ENCODE results near the gene EIF2B4. TPM values are rescaled to one million over a fixed set of nuclear protein-coding genes. Genes with fewer than 3 reads are reported as not detected.
"Not testable (repeated sequence)": the region's sequence is repeated elsewhere in the genome, so short reads cannot be mapped to it uniquely, and the experiment has no call there.

EIF2B4 gene
- total RNA-seq, 2 donors from 2014 or later = 34.2 to 51.1 TPM

GRCh38 chr2:27320958-27321543 lies 49.1 kb downstream of the EIF2B4 start:
- ATAC-seq (peak in 1 of 2 donors; percentile 39), DNase-seq (ENCODE audit: low spot score in 2 of 2) (peak in 1 of 2 donors; percentile 59)
- Mint-ChIP-seq H3K9me3 (no peaks in the 10 kb centered on the region), H3K27ac (peak overlapping the region in 1 of 2 donors; percentile 98), H3K36me3 (peaks cover 6 to 7% of the 10 kb centered on the region in 2 donors)

GRCh38 chr2:27319839-27320238 lies 50.3 kb downstream of the EIF2B4 start:
- not testable (repeated sequence) for H3K27ac Mint-ChIP-seq; DNase-seq (ENCODE audit: low spot score in 2 of 2); H3K36me3 Mint-ChIP-seq; H3K9me3 Mint-ChIP-seq; ATAC-seq

GRCh38 chr2:27316655-27317412 lies 53.3 kb downstream of the EIF2B4 start:
- no peak overlapping the region for H3K27ac Mint-ChIP-seq
- H3K36me3 Mint-ChIP-seq = no peaks in the 10 kb centered on the region
- DNase-seq (ENCODE audit: low spot score in 2 of 2) (no peak), ATAC-seq (no peak)
- no peaks in the 10 kb centered on the region for H3K9me3 Mint-ChIP-seq

GRCh38 chr2:27315122-27315521 lies 55.0 kb downstream of the EIF2B4 start:
- ATAC-seq = no peak
- no peaks in the 10 kb centered on the region for H3K9me3 Mint-ChIP-seq
- H3K36me3 Mint-ChIP-seq = no peaks in the 10 kb centered on the region
- no peak for DNase-seq (ENCODE audit: low spot score in 2 of 2)
- H3K27ac Mint-ChIP-seq = no peak overlapping the region

GRCh38 chr2:27314709-27315108 lies 55.4 kb downstream of the EIF2B4 start:
- H3K27ac Mint-ChIP-seq = no peak overlapping the region
- ATAC-seq = no peak
- H3K9me3 Mint-ChIP-seq = no peaks in the 10 kb centered on the region
- no peak for DNase-seq (ENCODE audit: low spot score in 2 of 2)
- peaks cover 2 to 4% of the 10 kb centered on the region in 2 donors for H3K36me3 Mint-ChIP-seq

Other genes starting within 250 kb of the EIF2B4 start
- under 1 TPM; 0.43 to 0.56 TPM for gene ABHD1, start 246.5 kb downstream of the EIF2B4 start, total RNA-seq
- 10 to 100 TPM; 49.8 to 52.9 TPM for gene PREB, start 235.7 kb downstream of the EIF2B4 start, total RNA-seq
- gene PRR30, start 230.9 kb downstream of the EIF2B4 start, total RNA-seq = not detected
- under 1 TPM in 1 of 2 donors, not detected in 1; 0.07 TPM for gene TCF23, start 221.3 kb downstream of the EIF2B4 start, total RNA-seq
- gene ATRAID, start 158.3 kb downstream of the EIF2B4 start, total RNA-seq = 10 to 100 TPM; 58.8 to 59.1 TPM
- gene SLC5A6, start 158.1 kb downstream of the EIF2B4 start, total RNA-seq = 10 to 100 TPM; 40.7 to 42.0 TPM
- gene CAD, start 153.0 kb downstream of the EIF2B4 start, total RNA-seq = 10 to 100 TPM; 85.2 to 86.3 TPM
- gene SLC30A3, start 107.3 kb downstream of the EIF2B4 start, total RNA-seq = under 1 TPM; 0.68 to 0.88 TPM
- gene DNAJC5G, start 94.9 kb downstream of the EIF2B4 start, total RNA-seq = not detected
- not detected for gene TRIM54, start 87.9 kb downstream of the EIF2B4 start, total RNA-seq
- 1 to 10 TPM; 1.6 to 3.6 TPM for gene UCN, start 61.9 kb downstream of the EIF2B4 start, total RNA-seq
- 100 to 1,000 TPM in 1 of 2 donors, 10 to 100 TPM in 1; 90.1 to 111 TPM for gene MPV17, start 47.2 kb downstream of the EIF2B4 start, total RNA-seq
- gene GTF3C2, start 13.6 kb downstream of the EIF2B4 start, total RNA-seq = 10 to 100 TPM; 62.1 to 76.0 TPM
- 10 to 100 TPM; 56.4 to 82.1 TPM for gene SNX17, start 278 bp upstream of the EIF2B4 start, total RNA-seq
- 10 to 100 TPM; 10.7 to 12.4 TPM for gene ZNF513, start 10.4 kb upstream of the EIF2B4 start, total RNA-seq
- 100 to 1,000 TPM; 122 to 127 TPM for gene PPM1G, start 39.3 kb upstream of the EIF2B4 start, total RNA-seq
- gene NRBP1, start 58.3 kb upstream of the EIF2B4 start, total RNA-seq = 10 to 100 TPM; 76.0 to 80.8 TPM
- 1 to 10 TPM; 7.9 to 8.3 TPM for gene KRTCAP3, start 72.0 kb upstream of the EIF2B4 start, total RNA-seq
- gene IFT172, start 119.4 kb upstream of the EIF2B4 start, total RNA-seq = 10 to 100 TPM; 15.8 to 16.4 TPM
- not detected for gene FNDC4, start 124.9 kb upstream of the EIF2B4 start, total RNA-seq
- not detected for gene GCKR, start 126.5 kb upstream of the EIF2B4 start, total RNA-seq
- gene ZNF512, start 212.7 kb upstream of the EIF2B4 start, total RNA-seq = 10 to 100 TPM; 38.0 to 40.6 TPM

Data from activated naive CD4-positive, alpha-beta T cell treated with anti-CD3 and anti-CD28 coated beads, Interleukin-2, amount 50 U/mL, for 72 hours (primary cell).